HEK293 (cell line): ENCODE data around the gene ARHGEF2.

Experiments
- CTCF ChIA-PET: fragments of 350-600 bp; formaldehyde crosslinking; extraction: SDS; loops from one replicate; lab custom pipeline; 2021; ENCODE audit warnings: antibody characterized with exemption; lab: Yijun Ruan, JAX
- POLR2A ChIA-PET: fragments of 300-600 bp; formaldehyde crosslinking; extraction: SDS; loops from one replicate; lab custom pipeline; 2020; ENCODE audit warnings: antibody characterized with exemption, inconsistent platforms; lab: Yijun Ruan, JAX
- H3K27ac ChIP-seq: fragments of 200-500 bp; sonication (Bioruptor generic); 2 replicates; pipeline ENCODE4 v1.5.1; 2014; ENCODE audit warnings: low read depth, low read length, control low read depth, inconsistent platforms; ENCODE audit errors: extremely low read depth
- H3K36me3 ChIP-seq, 2 experiments: fragments of 200-500 bp in 1 of 2; sonication (Bioruptor generic) in 1 of 2; 1 replicate in 1 of 2; 2 replicates in 1 of 2; pipeline ENCODE4 v1.5.1; 2014 to 2017; ENCODE audit warnings: inconsistent platforms in 2 of 2, low read length in 2 of 2; ENCODE audit not compliant: control insufficient read depth in 2 of 2, insufficient read depth in 1 of 2
- H3K4me1 ChIP-seq: fragments of 200-500 bp; sonication (Bioruptor generic); 2 replicates; pipeline ENCODE4 v1.5.1; 2014; ENCODE audit warnings: mild to moderate bottlenecking, low read length, inconsistent platforms; ENCODE audit not compliant: control insufficient read depth, insufficient read depth
- H3K4me3 ChIP-seq: 2 replicates; pipeline ENCODE4 v1.5.1; 2011; ENCODE audit warnings: low read depth, mild to moderate bottlenecking, control low read depth, low read length, moderate library complexity
- H3K9me3 ChIP-seq: fragments of 200-500 bp; sonication (Bioruptor generic); 2 replicates; pipeline ENCODE4 v1.5.1; 2014; ENCODE audit warnings: low read depth, low read length, inconsistent platforms; ENCODE audit not compliant: control insufficient read depth, insufficient read depth
- GLIS2 ChIP-seq: fragments of 450-650 bp; formaldehyde crosslinking; IDR thresholded peaks from 2 replicates; pipeline ENCODE4 v1.5.1; 2016; ENCODE audit warnings: missing biosample characterization, missing genetic modification characterization
- MEIS1 ChIP-seq: sonication (generic); formaldehyde crosslinking; IDR thresholded peaks from 2 replicates; pipeline ENCODE4 v1.8.1; 2022; ENCODE audit warnings: missing genetic modification reagents, mild to moderate bottlenecking, borderline replicate concordance
- PRDM2 ChIP-seq: fragments of 450-650 bp; formaldehyde crosslinking; IDR thresholded peaks from 2 replicates; pipeline ENCODE4 v1.5.1; 2016; ENCODE audit warnings: missing biosample characterization, missing genetic modification characterization, borderline replicate concordance
- TRIM28 ChIP-seq: IDR thresholded peaks from 2 replicates; pipeline ENCODE4 v1.6.1; 2011; ENCODE audit warnings: low read length, control low read depth, borderline replicate concordance
- ZBTB11 ChIP-seq: fragments of 450-650 bp; formaldehyde crosslinking; conservative IDR thresholded peaks from 2 replicates; pipeline ENCODE4 v1.5.1; 2016; ENCODE audit warnings: low read depth, missing biosample characterization, missing genetic modification characterization
- ZBTB17 ChIP-seq: fragments of 450-650 bp; formaldehyde crosslinking; IDR thresholded peaks from 2 replicates; pipeline ENCODE4 v1.5.1; 2016; ENCODE audit warnings: missing biosample characterization, missing genetic modification characterization
- ZBTB48 ChIP-seq: fragments of 450-650 bp; formaldehyde crosslinking; IDR thresholded peaks from 2 replicates; pipeline ENCODE4 v1.5.1; 2016; ENCODE audit warnings: missing biosample characterization, missing genetic modification characterization
- ZNF140 ChIP-seq: fragments of 450-650 bp; formaldehyde crosslinking; IDR thresholded peaks from 2 replicates; pipeline ENCODE4 v1.5.1; 2016; ENCODE audit warnings: missing biosample characterization, missing genetic modification characterization
- ZNF157 ChIP-seq: fragments of 450-650 bp; formaldehyde crosslinking; IDR thresholded peaks from 2 replicates; pipeline ENCODE4 v1.5.1; 2016; ENCODE audit warnings: missing biosample characterization, missing genetic modification characterization
- ZNF221 ChIP-seq: fragments of 450-650 bp; formaldehyde crosslinking; IDR thresholded peaks from 2 replicates; pipeline ENCODE4 v1.5.1; 2017; ENCODE audit warnings: missing biosample characterization, missing genetic modification characterization, borderline replicate concordance
- ZNF341 ChIP-seq: fragments of 450-650 bp; formaldehyde crosslinking; IDR thresholded peaks from 2 replicates; pipeline ENCODE4; 2016; ENCODE audit warnings: low read depth, missing biosample characterization, missing genetic modification characterization
- ZNF366 ChIP-seq: fragments of 450-650 bp; formaldehyde crosslinking; conservative IDR thresholded peaks from 2 replicates; pipeline ENCODE4 v1.5.1; 2016; ENCODE audit warnings: missing biosample characterization, missing genetic modification characterization
- ZNF404 ChIP-seq: fragments of 450-650 bp; formaldehyde crosslinking; IDR thresholded peaks from 2 replicates; pipeline ENCODE4 v1.5.1; 2017; ENCODE audit warnings: missing biosample characterization, missing genetic modification characterization
- ZNF654 ChIP-seq: fragments of 450-650 bp; formaldehyde crosslinking; IDR thresholded peaks from 2 replicates; pipeline ENCODE4 v1.5.1; 2016; ENCODE audit warnings: low read depth, missing biosample characterization, missing genetic modification characterization
- ZNF664 ChIP-seq: fragments of 450-650 bp; formaldehyde crosslinking; IDR thresholded peaks from 2 replicates; pipeline ENCODE4 v1.5.1; 2016; ENCODE audit warnings: missing biosample characterization, missing genetic modification characterization
- ZNF768 ChIP-seq: fragments of 450-650 bp; formaldehyde crosslinking; IDR thresholded peaks from 2 replicates; pipeline ENCODE4 v1.5.1; 2018; ENCODE audit warnings: missing biosample characterization, mild to moderate bottlenecking, missing genetic modification characterization
- TF ChIP-seq, protein P1 (sequence below): fragments of 450-650 bp; formaldehyde crosslinking; IDR thresholded peaks from 2 replicates; pipeline ENCODE4 v1.5.1; 2016; ENCODE audit warnings: missing biosample characterization, missing genetic modification characterization
- TF ChIP-seq, protein P2 (sequence below): fragments of 450-650 bp; formaldehyde crosslinking; IDR thresholded peaks from 2 replicates; pipeline ENCODE4; 2016; ENCODE audit warnings: missing biosample characterization, missing genetic modification characterization
- TF ChIP-seq, protein P3 (sequence below): fragments of 450-650 bp; formaldehyde crosslinking; IDR thresholded peaks from 2 replicates; pipeline ENCODE4 v1.5.1; 2016; ENCODE audit warnings: missing biosample characterization, missing genetic modification characterization

Gene ARHGEF2

DNA sequence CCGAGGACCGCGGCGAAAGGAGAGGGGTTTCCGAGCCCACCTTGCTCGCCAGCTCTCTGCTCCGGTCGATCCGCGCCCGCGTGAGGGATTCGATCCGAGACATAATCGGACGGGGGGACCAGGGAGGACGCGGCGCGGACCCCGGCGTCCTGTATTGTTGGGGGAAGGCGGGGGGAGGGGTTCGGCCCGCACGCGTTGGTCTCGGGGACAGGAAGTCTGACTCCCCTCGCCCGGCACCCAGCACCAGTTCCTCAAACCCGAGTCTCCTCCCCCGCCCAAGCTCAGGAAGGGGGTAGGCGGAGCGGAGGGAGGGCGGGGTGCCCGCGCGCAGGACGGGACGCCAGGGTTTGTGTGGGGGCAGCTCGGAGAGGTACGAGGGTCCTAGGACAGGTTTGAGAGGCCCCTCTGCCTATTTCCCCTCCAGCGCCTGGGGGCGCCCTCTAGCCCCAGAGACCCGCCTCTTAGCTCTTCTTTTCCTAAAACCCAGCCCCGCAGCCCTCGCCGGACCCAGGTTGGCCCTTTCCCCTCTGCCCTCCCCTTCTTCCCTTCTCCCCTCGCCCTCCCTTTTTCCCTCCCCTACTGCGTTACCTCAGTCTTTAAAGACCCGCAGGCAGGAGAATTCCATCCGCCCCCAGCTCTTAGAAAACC is at the start of gene ARHGEF2 (continued):
- TF ChIP-seq, protein P1, sequence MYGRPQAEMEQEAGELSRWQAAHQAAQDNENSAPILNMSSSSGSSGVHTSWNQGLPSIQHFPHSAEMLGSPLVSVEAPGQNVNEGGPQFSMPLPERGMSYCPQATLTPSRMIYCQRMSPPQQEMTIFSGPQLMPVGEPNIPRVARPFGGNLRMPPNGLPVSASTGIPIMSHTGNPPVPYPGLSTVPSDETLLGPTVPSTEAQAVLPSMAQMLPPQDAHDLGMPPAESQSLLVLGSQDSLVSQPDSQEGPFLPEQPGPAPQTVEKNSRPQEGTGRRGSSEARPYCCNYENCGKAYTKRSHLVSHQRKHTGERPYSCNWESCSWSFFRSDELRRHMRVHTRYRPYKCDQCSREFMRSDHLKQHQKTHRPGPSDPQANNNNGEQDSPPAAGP (tag by site-specific recombination): peak; percentile 14; the same call in 1 of the 2 replicates
- TF ChIP-seq ZNF366 (tag by site-specific recombination) (peak; percentile 77), ZNF341 (tag by site-specific recombination) (peak; percentile 71)
- TF ChIP-seq, all 188 proteins: peak for 41

DNA sequence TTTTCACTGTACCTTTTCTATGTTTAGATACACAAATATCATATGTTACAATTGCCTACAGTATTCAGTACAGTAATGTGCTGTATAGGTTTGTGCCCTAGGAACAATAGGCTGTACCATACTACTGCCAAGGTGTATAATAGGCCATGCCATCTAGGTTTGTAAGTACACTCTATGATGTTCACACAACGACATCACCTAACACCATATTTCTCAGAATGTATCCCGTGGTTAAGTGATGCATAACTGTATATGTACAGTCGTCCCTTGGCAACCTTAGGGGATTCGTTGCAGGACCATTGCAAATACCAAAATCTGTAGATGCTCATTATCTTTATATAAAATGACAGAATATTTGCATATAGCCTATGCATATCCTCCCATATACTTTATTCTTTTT is 48.2 kb upstream of the ARHGEF2 start:
- Histone ChIP-seq H3K4me1 (no peaks in the 10 kb centered on the region), H3K27ac (no peak overlapping the region), H3K36me3 (no peaks in the 10 kb centered on the region), H3K4me3 (no peak overlapping the region), H3K9me3 (no peaks in the 10 kb centered on the region)
- TF ChIP-seq ZNF664 (tag by site-specific recombination) (no peak), ZNF404 (tag by site-specific recombination) (no peak), ZBTB17 (no peak), PRDM2 (tag by site-specific recombination) (no peak)
- POLR2A ChIA-PET: no interaction called here
- CTCF ChIA-PET: interaction anchor here (0.6 to 1.8 kb wide), 9 partner anchors 11 to 40 kb away, joined by 3 to 7 read pairs (median 5); partner anchors contain the start of gene LAMTOR2

GRCh38 chr1:156025876-156026275 is 47.5 kb upstream of the ARHGEF2 start:
- ChIA-PET CTCF (interaction anchor here (0.5 to 1.8 kb wide), 20 partner anchors 8 to 270 kb away, joined by 3 to 10 read pairs (median 3); partner anchors contain the start of gene LAMTOR2), POLR2A (interaction anchor here (0.7 to 1.5 kb wide), 3 partner anchors 27 to 90 kb away, joined by 3 to 5 read pairs (median 3); partner anchors contain the start of gene ARHGEF2)
- no peak overlapping the region for H3K4me3 ChIP-seq
- H3K9me3 ChIP-seq: no peaks in the 10 kb centered on the region
- H3K36me3 ChIP-seq: no peaks in the 10 kb centered on the region
- no peaks in the 10 kb centered on the region for H3K4me1 ChIP-seq
- H3K27ac ChIP-seq: no peak overlapping the region
- TF ChIP-seq TRIM28: peak; percentile 75; the same call in 1 of the 2 replicates
- TF ChIP-seq MEIS1: no peak
- TF ChIP-seq ZNF157: no peak
- TF ChIP-seq ZBTB48 (tag by site-specific recombination): 0 out of 2 replicates have a peak, but pooled peaks have one; percentile 14
- TF ChIP-seq ZNF654 (tag by site-specific recombination): peak; percentile 41
- TF ChIP-seq ZNF140 (tag by site-specific recombination): no peak
- TF ChIP-seq ZNF664 (tag by site-specific recombination): no peak
- TF ChIP-seq ZBTB11 (tag by site-specific recombination): 0 out of 2 replicates have a peak, but pooled peaks have one; percentile 21
- no peak for TF ChIP-seq ZNF768 (tag by site-specific recombination)
- TF ChIP-seq, protein P2, sequence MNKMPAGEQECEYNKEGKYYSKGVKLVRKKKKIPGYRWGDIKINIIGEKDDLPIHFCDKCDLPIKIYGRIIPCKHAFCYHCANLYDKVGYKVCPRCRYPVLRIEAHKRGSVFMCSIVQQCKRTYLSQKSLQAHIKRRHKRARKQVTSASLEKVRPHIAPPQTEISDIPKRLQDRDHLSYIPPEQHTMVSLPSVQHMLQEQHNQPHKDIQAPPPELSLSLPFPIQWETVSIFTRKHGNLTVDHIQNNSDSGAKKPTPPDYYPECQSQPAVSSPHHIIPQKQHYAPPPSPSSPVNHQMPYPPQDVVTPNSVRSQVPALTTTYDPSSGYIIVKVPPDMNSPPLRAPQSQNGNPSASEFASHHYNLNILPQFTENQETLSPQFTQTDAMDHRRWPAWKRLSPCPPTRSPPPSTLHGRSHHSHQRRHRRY (tag by site-specific recombination): no peak
- no peak for TF ChIP-seq ZNF221 (tag by site-specific recombination)
- 0 out of 2 replicates have a peak, but pooled peaks have one; percentile 14 for TF ChIP-seq GLIS2 (tag by site-specific recombination)
- TF ChIP-seq, protein P3, sequence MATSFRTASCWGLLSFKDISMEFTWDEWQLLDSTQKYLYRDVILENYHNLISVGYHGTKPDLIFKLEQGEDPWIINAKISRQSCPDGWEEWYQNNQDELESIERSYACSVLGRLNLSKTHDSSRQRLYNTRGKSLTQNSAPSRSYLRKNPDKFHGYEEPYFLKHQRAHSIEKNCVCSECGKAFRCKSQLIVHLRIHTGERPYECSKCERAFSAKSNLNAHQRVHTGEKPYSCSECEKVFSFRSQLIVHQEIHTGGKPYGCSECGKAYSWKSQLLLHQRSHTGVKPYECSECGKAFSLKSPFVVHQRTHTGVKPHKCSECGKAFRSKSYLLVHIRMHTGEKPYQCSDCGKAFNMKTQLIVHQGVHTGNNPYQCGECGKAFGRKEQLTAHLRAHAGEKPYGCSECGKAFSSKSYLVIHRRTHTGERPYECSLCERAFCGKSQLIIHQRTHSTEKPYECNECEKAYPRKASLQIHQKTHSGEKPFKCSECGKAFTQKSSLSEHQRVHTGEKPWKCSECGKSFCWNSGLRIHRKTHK (tag by site-specific recombination): no peak
